Measurements from ENCODE around the gene KLK13.
A peak's percentile ranks its signal among the peaks of the same experiment; 100 is the strongest.

KLK13 gene

DNA sequence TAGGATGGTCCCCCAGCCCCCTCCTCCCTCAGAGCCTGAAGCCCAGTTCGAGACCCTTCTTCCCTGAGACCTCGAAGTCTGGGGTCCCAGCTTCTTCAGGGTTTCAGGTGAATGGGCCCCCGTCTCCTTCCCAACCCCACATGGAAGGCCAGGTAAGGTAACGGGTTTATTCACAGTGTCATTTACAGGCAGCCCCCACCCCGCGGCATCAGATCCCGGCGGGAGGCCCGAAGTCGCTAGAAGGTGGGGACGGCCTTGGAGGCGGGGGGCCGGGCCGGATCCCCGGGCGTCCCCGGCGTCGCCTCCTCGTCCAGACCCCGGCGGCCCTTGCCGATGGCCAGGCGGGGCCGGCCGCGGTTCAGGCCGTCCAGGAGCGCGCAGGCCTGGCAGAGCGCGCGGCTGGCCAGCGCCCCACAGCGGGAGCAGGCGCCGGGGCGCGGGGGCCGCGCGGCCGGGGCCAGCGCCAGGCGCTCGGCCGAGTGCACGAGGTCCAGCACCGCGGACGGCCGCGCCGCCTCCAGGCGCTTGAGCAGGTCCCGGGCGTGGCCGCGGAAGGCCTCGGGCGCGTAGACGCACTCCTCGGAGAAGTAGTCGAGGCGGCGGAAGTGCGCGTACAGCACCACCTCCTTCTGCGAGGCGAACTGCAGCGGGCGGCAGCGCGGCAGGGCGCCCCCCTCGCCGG lies 33.6 kb upstream of the KLK13 start:
- no peak for DNase-seq (ENCODE audit: low spot score)
- TF ChIP-seq, protein P1, sequence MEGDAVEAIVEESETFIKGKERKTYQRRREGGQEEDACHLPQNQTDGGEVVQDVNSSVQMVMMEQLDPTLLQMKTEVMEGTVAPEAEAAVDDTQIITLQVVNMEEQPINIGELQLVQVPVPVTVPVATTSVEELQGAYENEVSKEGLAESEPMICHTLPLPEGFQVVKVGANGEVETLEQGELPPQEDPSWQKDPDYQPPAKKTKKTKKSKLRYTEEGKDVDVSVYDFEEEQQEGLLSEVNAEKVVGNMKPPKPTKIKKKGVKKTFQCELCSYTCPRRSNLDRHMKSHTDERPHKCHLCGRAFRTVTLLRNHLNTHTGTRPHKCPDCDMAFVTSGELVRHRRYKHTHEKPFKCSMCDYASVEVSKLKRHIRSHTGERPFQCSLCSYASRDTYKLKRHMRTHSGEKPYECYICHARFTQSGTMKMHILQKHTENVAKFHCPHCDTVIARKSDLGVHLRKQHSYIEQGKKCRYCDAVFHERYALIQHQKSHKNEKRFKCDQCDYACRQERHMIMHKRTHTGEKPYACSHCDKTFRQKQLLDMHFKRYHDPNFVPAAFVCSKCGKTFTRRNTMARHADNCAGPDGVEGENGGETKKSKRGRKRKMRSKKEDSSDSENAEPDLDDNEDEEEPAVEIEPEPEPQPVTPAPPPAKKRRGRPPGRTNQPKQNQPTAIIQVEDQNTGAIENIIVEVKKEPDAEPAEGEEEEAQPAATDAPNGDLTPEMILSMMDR (IDR thresholded peaks at IDR 0.05; ENCODE audit: borderline replicate concordance, control extremely low read depth, extremely low read depth, insufficient read depth, missing control alignments), result no peak
- in situ Hi-C loops (cut with MboI; ENCODE audit: low sequenced_read_pairs, unreplicated experiment), result no loop called here

DNA sequence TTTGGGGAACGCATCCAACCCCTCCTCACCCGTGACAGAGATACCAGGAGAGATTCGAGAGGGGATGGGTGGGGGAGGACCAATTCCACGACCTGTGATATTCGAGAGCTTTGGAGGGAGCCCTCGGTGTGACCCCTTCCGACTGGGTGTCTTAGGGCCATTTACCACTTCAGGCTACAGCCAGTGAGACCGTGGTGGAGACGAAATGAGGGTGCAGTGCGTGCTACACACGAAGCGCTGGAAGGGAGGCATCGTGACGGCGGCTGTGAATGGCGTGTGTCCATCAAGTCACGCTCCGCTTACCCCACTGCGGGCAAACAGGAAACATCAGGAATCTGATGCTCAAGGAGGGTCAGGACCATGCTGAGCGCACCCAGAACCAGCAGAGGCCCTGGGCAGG lies 32.9 kb upstream of the KLK13 start:
- TF ChIP-seq, protein P1 (IDR thresholded peaks at IDR 0.05; ENCODE audit: borderline replicate concordance, control extremely low read depth, extremely low read depth, insufficient read depth, missing control alignments), result no peak
- in situ Hi-C loops (cut with MboI; ENCODE audit: low sequenced_read_pairs, unreplicated experiment), result no loop called here
- no peak for DNase-seq (ENCODE audit: low spot score)

DNA sequence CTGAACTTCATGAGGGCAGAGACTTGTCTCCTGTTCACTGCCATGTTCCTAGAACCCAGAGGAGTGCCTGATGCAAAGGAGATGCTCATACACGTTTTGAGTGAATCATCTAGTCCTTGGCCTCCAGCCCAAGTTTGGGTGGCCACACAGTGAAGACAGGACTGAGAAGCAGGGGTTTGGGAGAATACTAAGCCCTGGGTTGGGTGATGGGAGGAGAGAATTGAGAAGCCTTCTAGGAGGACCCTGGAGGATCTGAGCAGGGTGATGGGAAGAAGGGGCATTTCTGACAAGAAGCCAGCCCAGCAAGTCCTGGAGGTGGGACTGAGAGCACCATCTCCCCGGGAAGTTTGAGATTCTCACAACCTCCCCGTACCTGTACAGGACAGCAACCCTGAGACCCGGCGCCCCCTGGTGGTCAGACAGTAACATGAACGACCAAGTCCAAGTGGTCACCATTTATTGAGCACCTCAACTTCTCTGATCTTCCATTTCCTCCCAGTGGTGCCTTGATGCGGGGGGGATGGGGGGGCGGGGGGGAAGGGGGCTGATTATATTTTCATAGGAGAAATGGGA lies 32.4 kb upstream of the KLK13 start:
- in situ Hi-C loops (cut with MboI; ENCODE audit: low sequenced_read_pairs, unreplicated experiment), result no loop called here
- DNase-seq (ENCODE audit: low spot score), result peak; percentile 85
- TF ChIP-seq, protein P1 (IDR thresholded peaks at IDR 0.05; ENCODE audit: borderline replicate concordance, control extremely low read depth, extremely low read depth, insufficient read depth, missing control alignments), result peak; percentile 70

DNA sequence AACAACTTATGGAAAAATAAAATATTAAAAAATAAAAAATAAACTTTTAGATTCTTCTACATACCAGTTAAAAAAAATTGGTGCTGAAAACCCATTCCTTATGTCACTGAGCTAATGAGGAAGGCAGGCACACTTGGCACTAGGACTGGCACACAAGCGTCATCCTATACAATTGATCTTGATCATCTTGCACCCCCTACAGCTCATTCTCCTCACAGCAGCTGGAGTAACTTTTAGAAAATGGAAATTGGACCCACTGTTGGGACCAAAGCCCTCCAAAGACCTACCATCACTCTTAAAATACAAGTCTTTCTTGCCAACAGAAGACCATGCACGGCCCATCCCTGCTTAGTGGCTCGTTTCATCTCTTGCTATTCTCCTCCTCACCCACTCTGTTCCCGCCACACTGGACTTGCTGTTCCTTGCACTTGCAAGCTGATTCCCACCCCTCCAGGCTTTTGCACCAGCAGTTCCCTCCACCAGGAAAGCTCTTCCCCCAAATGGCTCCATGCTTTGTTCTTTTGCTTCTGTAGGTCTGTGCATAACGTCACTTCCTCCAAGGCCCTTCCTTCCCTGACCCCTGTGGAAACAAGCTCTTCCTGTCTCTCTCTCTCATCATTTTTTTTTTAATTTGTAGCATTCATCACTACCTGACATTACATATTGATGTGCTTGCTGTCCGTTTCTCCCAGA lies 31.7 kb upstream of the KLK13 start:
- in situ Hi-C loops (cut with MboI; ENCODE audit: low sequenced_read_pairs, unreplicated experiment), result no loop called here
- DNase-seq (ENCODE audit: low spot score), result no peak
- TF ChIP-seq, protein P1 (IDR thresholded peaks at IDR 0.05; ENCODE audit: borderline replicate concordance, control extremely low read depth, extremely low read depth, insufficient read depth, missing control alignments), result no peak

DNA sequence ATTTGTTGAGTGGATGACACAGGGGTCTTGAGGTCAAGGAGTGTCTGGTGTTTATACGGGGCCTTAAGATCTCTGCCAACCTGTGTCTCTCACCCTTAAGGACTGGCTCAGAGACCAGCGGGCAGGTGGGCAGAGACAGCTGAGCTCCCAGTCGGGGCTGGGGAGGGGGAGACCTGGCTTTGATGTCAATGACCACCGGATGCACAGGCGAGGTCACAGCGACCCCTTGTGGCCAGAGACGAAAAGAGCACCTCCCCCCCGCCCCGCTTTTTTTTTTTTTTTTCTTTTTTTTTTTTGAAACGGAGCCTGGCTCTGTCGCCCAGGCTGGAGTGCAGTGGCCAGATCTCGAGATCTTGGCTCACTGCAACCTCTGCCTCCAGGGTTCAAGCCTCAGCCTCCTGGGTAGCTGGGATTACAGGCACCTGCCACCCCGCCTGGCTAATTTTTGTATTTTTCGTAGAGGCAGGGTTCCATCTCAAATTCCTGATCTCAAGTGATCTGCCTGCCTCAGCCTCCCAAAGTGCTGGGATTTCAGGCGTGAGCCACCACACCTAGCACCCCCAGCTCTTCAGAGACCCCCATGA lies 29.9 kb upstream of the KLK13 start:
- DNase-seq (ENCODE audit: low spot score), result peak; percentile 80
- in situ Hi-C loops (cut with MboI; ENCODE audit: low sequenced_read_pairs, unreplicated experiment), result no loop called here
- TF ChIP-seq, protein P1 (IDR thresholded peaks at IDR 0.05; ENCODE audit: borderline replicate concordance, control extremely low read depth, extremely low read depth, insufficient read depth, missing control alignments), result peak; percentile 47

DNA sequence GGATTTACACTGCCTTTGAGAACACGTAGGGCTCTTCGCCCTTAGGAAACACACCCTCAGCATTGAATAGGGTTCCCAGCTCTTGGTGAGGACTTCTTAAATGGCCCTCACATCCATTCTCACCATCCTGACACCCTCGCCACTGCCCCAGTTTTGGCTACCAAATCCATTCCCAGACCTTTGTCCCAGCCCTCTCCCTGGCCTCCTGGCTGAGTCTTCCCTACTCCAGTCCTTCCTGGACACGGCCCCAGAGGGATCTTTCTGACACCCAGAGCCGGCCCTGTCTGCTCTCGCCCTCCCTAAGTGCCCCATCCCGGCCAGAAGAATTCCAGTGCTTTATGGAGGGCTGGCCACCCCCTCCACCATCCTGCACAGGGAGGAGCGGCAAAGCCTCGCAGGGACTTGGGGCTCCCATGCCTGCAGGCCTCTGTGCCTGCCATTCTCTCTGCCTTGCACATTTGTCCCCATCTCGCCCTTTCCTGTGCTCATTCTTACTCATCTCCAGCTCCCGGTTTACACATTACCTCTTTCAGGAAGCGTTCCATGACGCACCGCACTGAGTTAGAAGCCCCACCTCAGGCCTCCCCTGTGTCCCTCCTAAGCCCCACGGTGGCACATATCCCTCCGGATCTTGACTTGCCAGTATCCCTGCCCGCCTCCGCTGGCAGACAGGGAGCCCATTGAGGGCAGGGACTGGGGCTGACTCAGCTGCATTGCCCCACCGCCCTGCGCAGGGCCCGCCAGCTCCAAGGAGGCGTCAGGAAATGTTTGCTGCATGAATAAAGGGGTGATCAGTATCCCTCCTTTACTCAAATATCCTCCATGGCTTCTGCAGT lies 28.8 kb upstream of the KLK13 start:
- TF ChIP-seq, protein P1 (IDR thresholded peaks at IDR 0.05; ENCODE audit: borderline replicate concordance, control extremely low read depth, extremely low read depth, insufficient read depth, missing control alignments), result no peak
- in situ Hi-C loops (cut with MboI; ENCODE audit: low sequenced_read_pairs, unreplicated experiment), result no loop called here
- DNase-seq (ENCODE audit: low spot score), result no peak

Data from GM13976 (cell line).